ENCODE measurements around the gene ZNF710. TPM values are rescaled to one million over a fixed set of nuclear protein-coding genes. Genes with fewer than 3 reads are reported as not detected.

ZNF710 gene
- total RNA-seq, 4 donors from 2014 or later: 27.3 to 43.4 (median 35.6) TPM

DNA sequence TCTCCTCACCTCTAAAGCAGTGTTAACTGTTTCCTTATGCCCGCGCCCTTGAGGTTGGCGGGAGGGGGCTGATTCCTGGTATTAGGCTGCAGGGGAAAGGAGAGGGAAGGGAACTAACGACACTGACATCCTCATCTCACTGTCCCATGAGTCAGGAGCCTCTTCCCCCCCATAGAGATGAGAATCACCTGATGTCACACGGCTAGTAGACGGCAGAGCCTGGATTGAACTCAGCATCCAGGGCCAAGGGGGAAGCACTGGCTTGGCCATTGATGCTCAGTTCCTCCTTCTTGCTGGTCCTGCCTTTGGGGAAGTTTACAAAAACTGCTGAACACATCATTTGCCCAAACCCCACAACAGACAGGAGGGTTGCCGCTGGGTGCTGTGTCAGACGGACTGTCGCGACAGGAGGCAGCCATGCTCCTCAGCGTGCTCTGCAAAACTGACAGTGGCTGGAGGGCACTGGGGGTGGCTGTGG, 62.7 kb downstream of the ZNF710 start:
- H3K36me3 ChIP-seq: peaks cover 0 to 8% (median 3%) of the 10 kb centered on the region in 4 donors
- no peak overlapping the region for H3K4me3 ChIP-seq
- no peaks in the 10 kb centered on the region for H3K9me3 ChIP-seq
- in situ Hi-C loops (cut with MboI; ENCODE audit: low pct_ligation_motif_present in 1 of 4, low pct_unique_long_range_greater_than_20kb in 1 of 4, low sequenced_read_pairs in 3 of 4): no loop called here
- intact Hi-C loops (cut with DNase I; ENCODE audit: low total_unique reads): no loop called here
- peak; percentile 33 for DNase-seq
- 73% methylated on average over 11 of the region's 11 CpGs; no CpG with 5 or more reads in 1 of the 2 donors for WGBS, 2 donors (ENCODE audit: low coverage in 1 of 2)
- TF ChIP-seq EP300 (IDR thresholded peaks at IDR 0.05; ENCODE audit: low read depth): no peak
- TF ChIP-seq POLR2AphosphoS5 (IDR thresholded peaks at IDR 0.05): no peak
- TF ChIP-seq, protein P1, sequence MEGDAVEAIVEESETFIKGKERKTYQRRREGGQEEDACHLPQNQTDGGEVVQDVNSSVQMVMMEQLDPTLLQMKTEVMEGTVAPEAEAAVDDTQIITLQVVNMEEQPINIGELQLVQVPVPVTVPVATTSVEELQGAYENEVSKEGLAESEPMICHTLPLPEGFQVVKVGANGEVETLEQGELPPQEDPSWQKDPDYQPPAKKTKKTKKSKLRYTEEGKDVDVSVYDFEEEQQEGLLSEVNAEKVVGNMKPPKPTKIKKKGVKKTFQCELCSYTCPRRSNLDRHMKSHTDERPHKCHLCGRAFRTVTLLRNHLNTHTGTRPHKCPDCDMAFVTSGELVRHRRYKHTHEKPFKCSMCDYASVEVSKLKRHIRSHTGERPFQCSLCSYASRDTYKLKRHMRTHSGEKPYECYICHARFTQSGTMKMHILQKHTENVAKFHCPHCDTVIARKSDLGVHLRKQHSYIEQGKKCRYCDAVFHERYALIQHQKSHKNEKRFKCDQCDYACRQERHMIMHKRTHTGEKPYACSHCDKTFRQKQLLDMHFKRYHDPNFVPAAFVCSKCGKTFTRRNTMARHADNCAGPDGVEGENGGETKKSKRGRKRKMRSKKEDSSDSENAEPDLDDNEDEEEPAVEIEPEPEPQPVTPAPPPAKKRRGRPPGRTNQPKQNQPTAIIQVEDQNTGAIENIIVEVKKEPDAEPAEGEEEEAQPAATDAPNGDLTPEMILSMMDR (IDR thresholded peaks at IDR 0.05): no peak
- TF ChIP-seq POLR2A (IDR thresholded peaks at IDR 0.05): no peak
- H3K4me1 ChIP-seq: peaks cover 42 to 70% (median 50%) of the 10 kb centered on the region in 4 donors
- H3K27ac ChIP-seq: peak overlapping the region; percentile 80 to 86 (median 83)
- no peaks in the 10 kb centered on the region for H3K27me3 ChIP-seq

DNA sequence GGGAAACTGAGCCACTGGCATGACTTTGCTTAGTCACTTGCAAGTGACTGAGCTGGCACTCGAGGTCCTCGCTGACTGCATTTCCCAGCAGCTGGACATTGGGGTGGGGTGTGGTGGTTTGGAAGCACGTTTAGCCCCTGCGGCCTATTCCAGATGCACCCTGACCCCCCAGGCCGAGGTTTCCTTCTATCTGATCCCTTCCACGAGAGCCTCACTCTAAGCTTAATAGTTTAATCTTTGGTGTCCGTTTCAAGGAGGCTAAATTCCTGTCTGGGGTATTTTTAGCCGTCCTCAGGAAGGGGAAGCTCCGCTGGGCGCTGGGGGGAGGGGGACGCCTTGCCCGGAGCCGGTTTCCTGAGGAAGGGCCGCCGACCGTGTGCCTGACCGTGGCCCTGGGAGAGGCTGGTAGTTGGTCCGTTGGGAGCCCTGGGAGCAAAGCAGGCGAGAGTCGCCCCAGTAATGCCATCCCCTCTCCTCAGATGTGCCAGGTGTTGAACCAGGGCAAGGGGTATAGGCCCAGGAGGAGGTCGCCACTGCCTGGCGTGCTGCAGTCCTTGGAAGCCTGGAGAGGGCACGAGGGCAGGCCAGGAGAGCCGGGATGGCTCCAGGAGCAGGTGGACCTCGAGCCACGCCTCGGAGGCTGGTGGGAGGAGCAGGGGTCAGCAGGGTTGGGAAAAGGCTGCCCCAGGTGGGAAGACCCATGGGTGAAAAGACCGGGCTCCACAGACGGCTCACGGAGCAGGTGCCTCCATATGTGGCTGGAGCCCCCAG, 64.0 kb downstream of the ZNF710 start:
- intact Hi-C loops (cut with DNase I; ENCODE audit: low total_unique reads): no loop called here
- Histone ChIP-seq H3K4me1 (peaks cover 29 to 58% (median 38%) of the 10 kb centered on the region in 4 donors), H3K36me3 (peaks cover 0 to 8% (median 3%) of the 10 kb centered on the region in 4 donors), H3K9me3 (no peaks in the 10 kb centered on the region), H3K4me3 (no peak overlapping the region), H3K27ac (peak overlapping the region; percentile 71 to 86 (median 81)), H3K27me3 (no peaks in the 10 kb centered on the region)
- WGBS, 2 donors (ENCODE audit: low coverage in 1 of 2): 68% methylated on average over 25 of the region's 30 CpGs; no CpG with 5 or more reads in 1 of the 2 donors
- TF ChIP-seq, protein P1 (IDR thresholded peaks at IDR 0.05): no peak
- TF ChIP-seq POLR2A (IDR thresholded peaks at IDR 0.05) (no peak), EP300 (IDR thresholded peaks at IDR 0.05; ENCODE audit: low read depth) (no peak), POLR2AphosphoS5 (IDR thresholded peaks at IDR 0.05) (no peak)
- in situ Hi-C loops (cut with MboI; ENCODE audit: low pct_ligation_motif_present in 1 of 4, low pct_unique_long_range_greater_than_20kb in 1 of 4, low sequenced_read_pairs in 3 of 4): no loop called here
- no peak for DNase-seq

DNA sequence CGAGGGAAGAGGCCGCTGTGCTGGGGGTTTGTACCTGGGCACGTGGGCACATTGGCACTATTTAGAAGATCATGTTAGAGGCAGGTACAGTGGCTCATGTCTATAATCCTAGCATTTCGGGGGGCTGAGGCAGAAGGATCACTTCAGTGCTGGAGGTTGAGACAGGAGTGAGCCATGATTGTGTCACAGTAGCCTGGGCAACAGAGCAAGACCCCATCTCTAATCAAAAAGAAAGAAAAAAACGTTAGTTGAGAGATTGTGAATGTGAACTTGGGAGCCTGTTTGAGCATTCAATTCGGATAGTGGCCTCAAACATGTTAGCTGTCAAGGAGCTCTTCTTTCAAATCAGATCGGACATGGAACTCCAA, 64.5 kb downstream of the ZNF710 start:
- Histone ChIP-seq H3K27me3 (no peaks in the 10 kb centered on the region), H3K27ac (peak overlapping the region; percentile 71 to 86 (median 81)), H3K4me1 (peaks cover 28 to 53% (median 36%) of the 10 kb centered on the region in 4 donors), H3K9me3 (no peaks in the 10 kb centered on the region), H3K4me3 (no peak overlapping the region), H3K36me3 (peaks cover 0 to 8% (median 3%) of the 10 kb centered on the region in 4 donors)
- 82 to 84% methylated on average over 3 to 6 of the region's 7 CpGs for WGBS, 2 donors (ENCODE audit: low coverage in 1 of 2)
- TF ChIP-seq POLR2AphosphoS5 (IDR thresholded peaks at IDR 0.05) (no peak), EP300 (IDR thresholded peaks at IDR 0.05; ENCODE audit: low read depth) (no peak)
- no peak for DNase-seq
- in situ Hi-C loops (cut with MboI; ENCODE audit: low pct_ligation_motif_present in 1 of 4, low pct_unique_long_range_greater_than_20kb in 1 of 4, low sequenced_read_pairs in 3 of 4): no loop called here
- intact Hi-C loops (cut with DNase I; ENCODE audit: low total_unique reads): no loop called here

DNA sequence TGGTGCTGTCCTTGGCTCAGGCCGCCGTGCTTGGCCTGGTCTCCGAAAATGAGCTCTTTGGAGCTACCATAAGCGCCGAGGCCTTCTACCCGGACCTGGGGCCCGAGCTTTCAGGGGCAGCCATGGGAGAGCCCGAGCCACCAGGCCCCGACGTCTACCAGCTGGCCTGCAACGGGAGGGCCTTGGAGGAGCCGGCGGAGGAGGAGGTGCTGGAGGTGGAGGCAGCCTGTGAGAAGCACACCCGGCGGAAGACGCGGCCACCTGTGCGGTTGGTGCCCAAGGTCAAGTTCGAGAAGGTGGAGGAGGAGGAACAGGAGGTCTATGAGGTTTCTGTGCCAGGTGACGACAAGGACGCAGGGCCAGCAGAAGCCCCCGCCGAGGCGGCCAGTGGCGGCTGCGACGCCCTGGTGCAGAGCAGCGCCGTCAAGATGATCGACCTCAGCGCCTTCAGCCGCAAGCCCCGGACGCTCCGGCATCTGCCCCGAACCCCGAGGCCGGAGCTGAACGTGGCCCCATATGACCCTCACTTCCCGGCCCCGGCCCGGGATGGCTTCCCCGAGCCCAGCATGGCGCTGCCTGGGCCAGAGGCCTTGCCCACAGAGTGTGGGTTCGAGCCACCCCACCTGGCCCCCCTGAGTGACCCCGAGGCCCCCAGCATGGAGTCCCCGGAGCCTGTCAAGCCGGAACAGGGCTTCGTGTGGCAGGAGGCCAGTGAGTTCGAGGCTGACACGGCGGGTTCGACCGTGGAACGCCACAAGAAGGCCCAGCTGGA, 66.2 kb downstream of the ZNF710 start:
- H3K9me3 ChIP-seq: no peaks in the 10 kb centered on the region
- peaks cover 12 to 47% (median 24%) of the 10 kb centered on the region in 4 donors for H3K4me1 ChIP-seq
- H3K36me3 ChIP-seq: peaks cover 0 to 8% (median 3%) of the 10 kb centered on the region in 4 donors
- WGBS, 2 donors (ENCODE audit: low coverage in 1 of 2): 94% methylated on average over 49 of the region's 55 CpGs; no CpG with 5 or more reads in 1 of the 2 donors
- intact Hi-C loops (cut with DNase I; ENCODE audit: low total_unique reads): no loop called here
- H3K27ac ChIP-seq: no peak overlapping the region
- TF ChIP-seq EP300 (IDR thresholded peaks at IDR 0.05; ENCODE audit: low read depth) (no peak), POLR2A (IDR thresholded peaks at IDR 0.05) (no peak), POLR2AphosphoS5 (IDR thresholded peaks at IDR 0.05) (no peak)
- TF ChIP-seq, protein P1 (IDR thresholded peaks at IDR 0.05): no peak
- no peaks in the 10 kb centered on the region for H3K27me3 ChIP-seq
- DNase-seq: no peak
- H3K4me3 ChIP-seq: no peak overlapping the region
- in situ Hi-C loops (cut with MboI; ENCODE audit: low pct_ligation_motif_present in 1 of 4, low pct_unique_long_range_greater_than_20kb in 1 of 4, low sequenced_read_pairs in 3 of 4): no loop called here
